Suprapubic skin (tissue), 4 donors: ENCODE data around the gene DARS1. TPM values are rescaled to one million over a fixed set of nuclear protein-coding genes. Genes with fewer than 3 reads are reported as not detected.
A peak's percentile ranks its signal among the peaks of the same experiment; 100 is the strongest.

ENCODE experiments used
- DNase-seq, 2 donors: peaks; one replicate each; pipeline ENCODE4 v3.0.0-alpha.2; 2019; ENCODE audit warnings: low spot score in 2 of 2
- H3K27ac ChIP-seq: fragments of 200-600 bp; sonication (generic); one replicate; pipeline ENCODE4 v1.5.1; 2019
- H3K27me3 ChIP-seq: fragments of 200-600 bp; sonication (generic); one replicate; pipeline ENCODE4 v1.5.1; 2019
- H3K36me3 ChIP-seq: fragments of 200-600 bp; sonication (generic); one replicate; pipeline ENCODE4 v1.5.1; 2019
- H3K4me1 ChIP-seq: fragments of 200-600 bp; sonication (generic); one replicate; pipeline ENCODE4 v1.5.1; 2019
- H3K4me3 ChIP-seq: fragments of 200-600 bp; sonication (generic); one replicate; pipeline ENCODE4 v1.5.1; 2019; ENCODE audit warnings: mild to moderate bottlenecking
- H3K9me3 ChIP-seq: fragments of 200-600 bp; sonication (generic); one replicate; pipeline ENCODE4 v1.5.1; 2019
- CTCF ChIP-seq, 2 donors: fragments of 200-600 bp in 1 of 2; fragments of 450-650 bp in 1 of 2; sonication (generic) in 1 of 2; IDR thresholded peaks; one replicate each; pipeline ENCODE4 v1.5.1; 2016 to 2019; ENCODE audit warnings: antibody characterized with exemption in 2 of 2, mild to moderate bottlenecking in 1 of 2, moderate library complexity in 1 of 2
- EP300 ChIP-seq: sonication (generic); formaldehyde crosslinking; IDR thresholded peaks from one replicate; pipeline ENCODE4 v1.6.1; 2017; ENCODE audit warnings: antibody characterized with exemption
- POLR2A ChIP-seq, 2 donors: fragments of 450-650 bp; IDR thresholded peaks; one replicate each; pipeline ENCODE4 v1.6.1; 2017; ENCODE audit warnings: antibody characterized with exemption in 2 of 2, mild to moderate bottlenecking in 2 of 2, moderate library complexity in 2 of 2
- POLR2AphosphoS5 ChIP-seq, 3 donors: sonication (generic); formaldehyde crosslinking; IDR thresholded peaks; one replicate each; pipeline ENCODE4 v1.6.1; 2017; ENCODE audit warnings: antibody characterized with exemption in 3 of 3
- WGBS: methylation state at CpG from one replicate; pipeline ENCODE4 v1.1.5; 2018; 5-methylcytosine and 5-hydroxymethylcytosine counted together
- total RNA-seq, 4 donors: library from RNA; depleted of rRNA; stranded (reverse); fragments of >200 nt; gene quantifications; one replicate each; pipeline ENCODE4 v1.1.0, GENCODE V29; 2016

DARS1 gene
- total RNA-seq, result 10 to 100 TPM; 63.1 to 82.6 (median 67.4) TPM

GRCh38 chr2:135985018-135985825 lies at the start of gene DARS1:
Gene DARS1 (minus strand): TSS chr2:135985626. CDS start chr2:135985468, 158 bp downstream.
- WGBS, result 0% methylated on average over 39 of the region's 64 CpGs
- H3K4me3 ChIP-seq, result peak within 1 kb of the TSS; percentile 98
- no peaks in the 10 kb centered on the region for H3K27me3 ChIP-seq
- TF ChIP-seq POLR2A (IDR thresholded peaks at IDR 0.05) (peak in 1 of 2 donors; percentile 72), EP300 (no peak), CTCF (IDR thresholded peaks at IDR 0.05) (no peak), POLR2AphosphoS5 (IDR thresholded peaks at IDR 0.05) (peak; percentile 51 to 80 (median 58))
- peak; percentile 93 to 95 for DNase-seq
- H3K36me3 ChIP-seq, result peaks cover 4% of the 10 kb centered on the region
- no peaks in the 10 kb centered on the region for H3K9me3 ChIP-seq
- H3K4me1 ChIP-seq, result peaks cover 24% of the 10 kb centered on the region
- H3K27ac ChIP-seq, result peak within 1 kb of the TSS; percentile 99

GRCh38 chr2:136034629-136035028 lies 49.2 kb upstream of the DARS1 start:
- no peaks in the 10 kb centered on the region for H3K36me3 ChIP-seq
- no peaks in the 10 kb centered on the region for H3K9me3 ChIP-seq
- H3K27ac ChIP-seq, result no peak overlapping the region
- TF ChIP-seq POLR2A (IDR thresholded peaks at IDR 0.05) (no peak), POLR2AphosphoS5 (IDR thresholded peaks at IDR 0.05) (no peak), CTCF (IDR thresholded peaks at IDR 0.05) (no peak)
- no peak for DNase-seq
- 84% methylated on average over 3 of the region's 3 CpGs for WGBS
- H3K4me1 ChIP-seq, result no peaks in the 10 kb centered on the region
- H3K27me3 ChIP-seq, result no peaks in the 10 kb centered on the region
- no peak overlapping the region for H3K4me3 ChIP-seq

DNA sequence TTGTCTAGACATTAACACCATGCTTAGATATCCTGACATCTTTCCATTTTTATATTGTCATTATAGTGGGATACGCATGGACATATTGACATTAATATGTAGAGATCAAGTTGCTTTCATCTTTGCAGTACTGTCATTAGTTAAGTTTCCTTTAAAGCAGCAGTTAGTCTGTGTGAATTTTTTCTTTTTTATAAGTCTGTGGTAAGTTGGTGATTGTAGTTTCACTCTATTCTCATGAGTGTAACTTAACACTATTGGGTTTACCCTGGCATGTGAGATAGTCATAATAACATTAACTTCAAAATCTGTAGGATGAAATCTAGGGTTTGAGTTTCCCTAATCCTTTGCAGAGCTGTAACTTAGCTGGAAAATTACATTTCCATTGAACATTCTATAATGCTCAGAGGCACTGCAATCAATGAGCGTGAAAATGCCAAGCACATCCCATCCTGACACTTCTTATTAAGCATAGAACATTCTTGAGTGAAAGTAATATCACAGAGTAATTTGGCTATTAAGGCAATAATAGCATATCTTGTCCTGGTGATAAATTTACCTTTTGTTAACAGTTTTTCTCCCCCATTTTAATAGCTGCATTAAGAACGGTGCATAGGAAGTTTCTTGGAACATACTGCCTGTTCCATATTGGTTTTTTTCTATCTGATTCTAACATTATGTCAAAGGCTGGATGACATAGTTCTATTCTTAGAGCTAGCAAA lies 47.5 kb upstream of the DARS1 start:
- Histone ChIP-seq H3K27me3 (no peaks in the 10 kb centered on the region), H3K4me3 (no peak overlapping the region), H3K27ac (no peak overlapping the region), H3K36me3 (no peaks in the 10 kb centered on the region), H3K9me3 (no peaks in the 10 kb centered on the region), H3K4me1 (no peaks in the 10 kb centered on the region)
- TF ChIP-seq CTCF (IDR thresholded peaks at IDR 0.05) (no peak), POLR2A (IDR thresholded peaks at IDR 0.05) (no peak), POLR2AphosphoS5 (IDR thresholded peaks at IDR 0.05) (no peak), EP300 (no peak)
- no peak for DNase-seq
- 94% methylated on average over 3 of the region's 3 CpGs for WGBS

GRCh38 chr2:136032192-136032591 lies 46.8 kb upstream of the DARS1 start:
- DNase-seq, result no peak
- H3K9me3 ChIP-seq, result no peaks in the 10 kb centered on the region
- H3K4me3 ChIP-seq, result no peak overlapping the region
- 51% methylated on average over 3 of the region's 3 CpGs for WGBS
- H3K27me3 ChIP-seq, result no peaks in the 10 kb centered on the region
- no peaks in the 10 kb centered on the region for H3K36me3 ChIP-seq
- no peaks in the 10 kb centered on the region for H3K4me1 ChIP-seq
- H3K27ac ChIP-seq, result no peak overlapping the region
- TF ChIP-seq CTCF (IDR thresholded peaks at IDR 0.05) (no peak), POLR2A (IDR thresholded peaks at IDR 0.05) (no peak), EP300 (no peak), POLR2AphosphoS5 (IDR thresholded peaks at IDR 0.05) (no peak)

- H3K9me3 ChIP-seq, result no peaks in the 10 kb centered on the region
- no peaks in the 10 kb centered on the region for H3K36me3 ChIP-seq
- DNase-seq, result no peak
- H3K27me3 ChIP-seq, result no peaks in the 10 kb centered on the region
- no peak overlapping the region for H3K27ac ChIP-seq
- H3K4me1 ChIP-seq, result no peaks in the 10 kb centered on the region
- TF ChIP-seq POLR2AphosphoS5 (IDR thresholded peaks at IDR 0.05), result no peak
- TF ChIP-seq POLR2A (IDR thresholded peaks at IDR 0.05), result no peak
- no peak for TF ChIP-seq EP300
- TF ChIP-seq CTCF (IDR thresholded peaks at IDR 0.05), result no peak
- H3K4me3 ChIP-seq, result no peak overlapping the region
- WGBS, result 70% methylated on average over 7 of the region's 7 CpGs
These were observed 46.3 kb upstream of the DARS1 start for GRCh38 chr2:136031711-136032110.
